DND-41 (cell line): ENCODE data around the gene P4HA1.

Source experiments
- ATAC-seq: fragments of 200-7000 bp; cut with Tn5 transposase; 3 replicates; pipeline ENCODE4 v1.9.1; 2021; ENCODE audit warnings: low read depth; ENCODE audit not compliant: insufficient read depth
- DNase-seq: peaks from one replicate; pipeline ENCODE4 v3.0.0-alpha.2; 2020
- H2AFZ ChIP-seq: 2 replicates; pipeline ENCODE4 v1.6.0; 2012; ENCODE audit warnings: low read depth, low read length
- H3K27ac ChIP-seq: 2 replicates; pipeline ENCODE4 v1.5.1; 2012; ENCODE audit warnings: low read length, inconsistent platforms
- H3K27me3 ChIP-seq: fragments of 200-600 bp; sonication (generic); 2 replicates; pipeline ENCODE4 v1.6.0; 2012; ENCODE audit warnings: low read length, mild to moderate bottlenecking, inconsistent platforms; ENCODE audit not compliant: insufficient read depth, poor library complexity
- H3K36me3 ChIP-seq: 2 replicates; pipeline ENCODE4 v1.5.1; 2012; ENCODE audit warnings: low read length, inconsistent platforms; ENCODE audit not compliant: insufficient read depth
- H3K4me1 ChIP-seq: 2 replicates; pipeline ENCODE4 v1.5.1; 2012; ENCODE audit warnings: mild to moderate bottlenecking, low read length; ENCODE audit not compliant: insufficient read depth
- H3K4me2 ChIP-seq: 2 replicates; pipeline ENCODE4 v1.6.0; 2012; ENCODE audit warnings: mild to moderate bottlenecking, moderate library complexity, low read length, inconsistent platforms; ENCODE audit not compliant: insufficient read depth
- H3K4me3 ChIP-seq, 2 experiments: fragments of 200-600 bp in 1 of 2; shearing (Covaris generic) in 1 of 2; 2 replicates each; pipeline ENCODE4 v1.5.1; 2012 to 2016; ENCODE audit warnings: inconsistent platforms in 2 of 2, low read length in 2 of 2, mild to moderate bottlenecking in 2 of 2, low read depth in 1 of 2, moderate library complexity in 1 of 2
- H3K79me2 ChIP-seq: 2 replicates; pipeline ENCODE4 v1.6.0; 2012; ENCODE audit warnings: low read length, inconsistent platforms; ENCODE audit not compliant: insufficient read depth
- H3K9ac ChIP-seq: 2 replicates; pipeline ENCODE4 v1.6.0; 2012; ENCODE audit warnings: low read depth, mild to moderate bottlenecking, inconsistent platforms, low read length, moderate library complexity
- H3K9me3 ChIP-seq: 2 replicates; pipeline ENCODE4 v1.5.1; 2012; ENCODE audit warnings: low read length, moderate library complexity, mild to moderate bottlenecking, inconsistent platforms; ENCODE audit not compliant: insufficient read depth, severe bottlenecking
- H4K20me1 ChIP-seq: 2 replicates; pipeline ENCODE4 v1.6.0; 2012; ENCODE audit warnings: low read length; ENCODE audit not compliant: insufficient read depth
- EZH2 ChIP-seq: IDR thresholded peaks from 3 replicates; pipeline ENCODE4 v1.6.1; 2012; ENCODE audit warnings: borderline replicate concordance, low read depth, mild to moderate bottlenecking, moderate library complexity, low read length, inconsistent platforms; ENCODE audit not compliant: severe bottlenecking
- TF ChIP-seq, protein P1 (sequence below): IDR thresholded peaks from 2 replicates; pipeline ENCODE4 v1.5.1; 2012; ENCODE audit warnings: borderline replicate concordance, low read length, moderate library complexity, mild to moderate bottlenecking; ENCODE audit not compliant: poor library complexity, severe bottlenecking; ENCODE audit errors: extremely low read depth

P4HA1 gene

DNA sequence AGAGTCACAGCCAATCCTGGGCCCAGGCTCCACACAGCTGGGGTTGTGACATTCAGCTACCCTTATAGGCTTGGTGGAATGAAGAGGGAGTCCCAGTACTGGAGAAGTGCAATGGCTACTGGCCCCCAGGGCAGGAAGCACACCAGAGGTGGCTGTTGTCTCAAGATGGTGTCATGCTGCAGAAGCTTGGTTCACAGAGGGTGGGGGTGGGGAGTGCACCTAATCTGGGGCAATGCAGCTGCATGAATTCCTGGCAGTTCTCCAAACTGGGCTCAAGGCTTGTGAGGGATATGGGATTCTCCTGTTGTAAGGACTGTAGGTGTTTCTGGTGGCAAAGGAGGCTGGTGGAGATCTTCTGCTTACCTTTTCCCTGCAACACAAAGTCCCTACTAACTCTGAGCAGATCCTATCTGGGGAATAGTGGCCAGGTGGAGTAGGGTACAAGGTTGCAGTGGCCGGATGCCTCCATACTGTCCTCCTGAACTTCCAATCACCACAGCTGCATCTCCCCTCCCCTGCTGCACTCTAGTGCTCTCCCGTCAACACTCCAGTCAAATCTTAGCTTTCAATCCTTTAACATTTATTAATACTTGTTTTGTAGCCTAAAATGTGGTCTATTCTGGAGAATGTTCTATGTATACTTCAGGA, 114.7 kb downstream of the P4HA1 start:
- no peak overlapping the region for H3K4me3 ChIP-seq
- H3K9ac ChIP-seq: no peak overlapping the region
- no peak for DNase-seq
- H3K4me1 ChIP-seq: no peaks in the 10 kb centered on the region
- TF ChIP-seq, protein P1, sequence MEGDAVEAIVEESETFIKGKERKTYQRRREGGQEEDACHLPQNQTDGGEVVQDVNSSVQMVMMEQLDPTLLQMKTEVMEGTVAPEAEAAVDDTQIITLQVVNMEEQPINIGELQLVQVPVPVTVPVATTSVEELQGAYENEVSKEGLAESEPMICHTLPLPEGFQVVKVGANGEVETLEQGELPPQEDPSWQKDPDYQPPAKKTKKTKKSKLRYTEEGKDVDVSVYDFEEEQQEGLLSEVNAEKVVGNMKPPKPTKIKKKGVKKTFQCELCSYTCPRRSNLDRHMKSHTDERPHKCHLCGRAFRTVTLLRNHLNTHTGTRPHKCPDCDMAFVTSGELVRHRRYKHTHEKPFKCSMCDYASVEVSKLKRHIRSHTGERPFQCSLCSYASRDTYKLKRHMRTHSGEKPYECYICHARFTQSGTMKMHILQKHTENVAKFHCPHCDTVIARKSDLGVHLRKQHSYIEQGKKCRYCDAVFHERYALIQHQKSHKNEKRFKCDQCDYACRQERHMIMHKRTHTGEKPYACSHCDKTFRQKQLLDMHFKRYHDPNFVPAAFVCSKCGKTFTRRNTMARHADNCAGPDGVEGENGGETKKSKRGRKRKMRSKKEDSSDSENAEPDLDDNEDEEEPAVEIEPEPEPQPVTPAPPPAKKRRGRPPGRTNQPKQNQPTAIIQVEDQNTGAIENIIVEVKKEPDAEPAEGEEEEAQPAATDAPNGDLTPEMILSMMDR: no peak
- TF ChIP-seq EZH2: no peak
- ATAC-seq: 0 out of 3 replicates have a peak, but pooled peaks have one; percentile 14
- no peaks in the 10 kb centered on the region for H4K20me1 ChIP-seq
- no peaks in the 10 kb centered on the region for H3K36me3 ChIP-seq
- no peak overlapping the region for H3K4me2 ChIP-seq
- no peaks in the 10 kb centered on the region for H3K27me3 ChIP-seq
- no peak overlapping the region for H3K27ac ChIP-seq
- H3K9me3 ChIP-seq: peaks cover 26% of the 10 kb centered on the region
- no peaks in the 10 kb centered on the region for H3K79me2 ChIP-seq
- no peak overlapping the region for H2AFZ ChIP-seq

DNA sequence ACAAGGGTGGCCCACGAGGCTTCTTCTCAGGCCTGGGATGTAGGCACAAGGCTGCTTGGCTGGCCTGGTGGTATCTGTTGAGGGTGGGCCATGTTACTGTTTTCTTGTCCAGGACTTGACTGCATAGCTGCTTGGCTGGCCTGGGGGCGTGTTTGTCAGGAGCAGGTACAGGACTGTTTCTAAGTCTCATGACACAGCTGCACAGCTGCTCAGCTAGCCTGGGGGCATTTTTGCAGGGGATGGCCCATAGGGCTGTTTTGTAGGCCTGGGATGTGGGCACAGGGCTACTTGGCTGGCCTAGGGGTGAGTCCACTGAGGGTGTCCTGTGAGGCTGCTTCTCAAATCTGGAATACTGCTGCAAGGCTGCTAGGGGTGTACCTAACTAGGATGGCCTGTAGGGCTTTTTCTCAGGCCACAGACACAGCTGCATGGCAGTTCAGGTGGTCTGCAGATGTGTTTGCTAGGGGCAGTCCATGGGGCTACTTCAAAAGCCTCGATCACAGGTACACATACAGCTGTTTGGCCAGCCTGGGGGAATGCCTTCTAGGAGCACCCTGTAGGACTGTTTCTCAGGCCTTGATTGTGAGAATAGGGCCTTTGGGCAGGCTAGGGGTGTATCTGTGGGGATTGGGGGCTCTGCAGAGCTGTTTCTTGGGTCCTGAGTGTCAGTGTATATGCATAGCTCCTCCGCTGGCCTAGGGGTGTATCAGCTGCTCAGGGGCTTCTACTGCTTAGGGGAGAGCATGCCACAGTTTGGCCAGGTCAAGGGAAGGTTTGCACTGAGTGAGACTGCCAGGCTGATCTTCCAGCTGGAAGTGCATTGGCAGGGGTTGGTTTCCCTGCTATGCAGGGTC, 115.4 kb downstream of the P4HA1 start:
- Histone ChIP-seq H3K4me3 (no peak overlapping the region), H3K36me3 (no peaks in the 10 kb centered on the region), H3K9me3 (peaks cover 28% of the 10 kb centered on the region), H3K4me1 (no peaks in the 10 kb centered on the region), H3K4me2 (no peak overlapping the region), H3K27me3 (no peaks in the 10 kb centered on the region), H3K79me2 (no peaks in the 10 kb centered on the region), H4K20me1 (no peaks in the 10 kb centered on the region), H3K9ac (no peak overlapping the region), H2AFZ (no peak overlapping the region), H3K27ac (no peak overlapping the region)
- ATAC-seq (no peak), DNase-seq (no peak)
- TF ChIP-seq EZH2: no peak
- TF ChIP-seq, protein P1: no peak

DNA sequence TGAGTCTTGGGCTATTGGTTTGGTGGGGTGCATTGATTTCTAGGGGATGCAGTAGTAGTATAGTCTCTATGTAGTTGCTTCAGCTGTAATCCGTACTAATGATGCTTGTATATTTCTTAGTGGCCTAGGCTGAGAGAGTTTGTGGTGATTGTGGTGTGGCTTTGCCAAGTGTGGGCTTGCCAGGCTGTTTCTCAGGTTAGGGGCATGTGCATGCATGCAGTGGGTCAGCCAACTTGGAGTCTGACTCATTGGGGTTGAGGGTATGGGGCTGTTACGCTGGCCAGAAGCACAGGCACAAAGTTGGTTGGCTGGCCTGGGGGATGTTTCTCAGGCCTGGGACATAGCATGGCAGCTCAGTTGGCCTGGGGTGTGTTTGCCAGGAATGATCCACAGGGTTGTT, 116.3 kb downstream of the P4HA1 start:
- Histone ChIP-seq H2AFZ (no peak overlapping the region), H3K4me1 (no peaks in the 10 kb centered on the region), H3K27me3 (no peaks in the 10 kb centered on the region), H3K4me2 (no peak overlapping the region), H3K79me2 (no peaks in the 10 kb centered on the region), H3K4me3 (no peak overlapping the region), H3K9ac (no peak overlapping the region), H4K20me1 (no peaks in the 10 kb centered on the region), H3K27ac (no peak overlapping the region), H3K9me3 (peaks cover 29% of the 10 kb centered on the region), H3K36me3 (no peaks in the 10 kb centered on the region)
- no peak for TF ChIP-seq EZH2
- TF ChIP-seq, protein P1: no peak
- ATAC-seq (no peak), DNase-seq (no peak)
